H1 (cell line): Measurements from ENCODE around the gene GPS2. TPM values are rescaled to one million over a fixed set of nuclear protein-coding genes. Genes with fewer than 3 reads are reported as not detected.

ENCODE experiments used
- CTCF ChIA-PET: fragments of 300-600 bp; sonication (Branson Sonifier 250); formaldehyde crosslinking; loops from one replicate; lab custom pipeline; 2021; ENCODE audit not compliant: partially characterized antibody; lab: Charles Lee
- POLR2A ChIA-PET: fragments of 300-600 bp; sonication (Branson Sonifier 250); formaldehyde crosslinking; loops from one replicate; lab custom pipeline; 2021; ENCODE audit warnings: inconsistent platforms; ENCODE audit not compliant: partially characterized antibody; lab: Charles Lee
- DNase-seq, 2 experiments: peaks; one replicate each; pipeline versions ENCODE4 v3.0.0 to v3.0.0-alpha.2; 2010 to 2022; ENCODE audit warnings: low spot score in 2 of 2, low read depth in 1 of 2, mixed read lengths in 1 of 2
- FAIRE-seq: peaks from 2 replicates; lab custom pipeline; 2011; peaks lifted over from hg19 to GRCh38; lab: Jason Lieb, UNC
- H2AFZ ChIP-seq: 2 replicates; pipeline ENCODE4 v1.8.1; 2012; ENCODE audit warnings: low read length, inconsistent platforms
- H2AK5ac ChIP-seq: 2 replicates; pipeline ENCODE4 v1.6.1; 2013; ENCODE audit warnings: low read depth, low read length
- H2BK120ac ChIP-seq: replicated peaks from 2 replicates; pipeline ENCODE3; 2013; ENCODE audit warnings: low read depth, low read length, inconsistent platforms
- H2BK12ac ChIP-seq: 2 replicates; pipeline ENCODE4 v1.6.1; 2013; ENCODE audit warnings: low read depth, low read length
- H2BK15ac ChIP-seq: 2 replicates; pipeline ENCODE4 v1.6.1; 2013; ENCODE audit warnings: low read length
- H2BK20ac ChIP-seq: 2 replicates; pipeline ENCODE4 v1.6.1; 2013; ENCODE audit warnings: low read length
- H2BK5ac ChIP-seq: 2 replicates; pipeline ENCODE4 v1.6.1; 2013; ENCODE audit warnings: low read depth, low read length
- H3K14ac ChIP-seq: 2 replicates; pipeline ENCODE4 v1.6.1; 2013; ENCODE audit warnings: inconsistent platforms; ENCODE audit not compliant: insufficient read length
- H3K18ac ChIP-seq: 2 replicates; pipeline ENCODE4 v1.6.1; 2013; ENCODE audit warnings: low read length; ENCODE audit errors: extremely low read depth
- H3K23ac ChIP-seq: 2 replicates; pipeline ENCODE4 v1.6.1; 2013; ENCODE audit warnings: inconsistent platforms; ENCODE audit not compliant: insufficient read length
- H3K23me2 ChIP-seq: 2 replicates; pipeline ENCODE4 v1.6.1; 2013; ENCODE audit warnings: low read depth, low read length
- H3K27ac ChIP-seq: 2 replicates; pipeline ENCODE4 v1.6.1; 2011; ENCODE audit warnings: low read depth, low read length, inconsistent platforms
- H3K27me3 ChIP-seq, 4 experiments: replicated peaks in 1 of 4; 1 replicate in 1 of 4; 2 replicates in 3 of 4; pipeline versions ENCODE4 v1.6.1 to v1.8.1; 2011 to 2013; ENCODE audit warnings: low read length in 3 of 4, mild to moderate bottlenecking in 3 of 4, inconsistent platforms in 2 of 4, mixed read lengths in 2 of 4, moderate library complexity in 1 of 4; ENCODE audit not compliant: control insufficient read depth in 3 of 4, insufficient read depth in 3 of 4; ENCODE audit errors: extremely low read depth in 1 of 4
- H3K36me3 ChIP-seq, 4 experiments: 2 replicates each; pipeline versions ENCODE4 v1.6.1 to v1.8.1; 2011 to 2013; ENCODE audit warnings: mild to moderate bottlenecking in 4 of 4, low read length in 3 of 4, moderate library complexity in 2 of 4, control low read depth in 1 of 4, inconsistent platforms in 1 of 4; ENCODE audit not compliant: insufficient read depth in 4 of 4, control insufficient read depth in 2 of 4
- H3K4ac ChIP-seq: replicated peaks from 2 replicates; pipeline ENCODE3; 2013; ENCODE audit warnings: low read length, low read depth, mixed read lengths, inconsistent platforms; ENCODE audit not compliant: insufficient read length
- H3K4me1 ChIP-seq, 4 experiments: replicated peaks in 1 of 4; 1 replicate in 1 of 4; 2 replicates in 3 of 4; pipeline versions ENCODE4 v1.6.1 to v1.8.1; 2011 to 2013; ENCODE audit warnings: low read length in 3 of 4, inconsistent platforms in 2 of 4, mixed read lengths in 1 of 4; ENCODE audit not compliant: insufficient read depth in 4 of 4, control insufficient read depth in 3 of 4
- H3K4me2 ChIP-seq, 2 experiments: 2 replicates each; pipeline versions ENCODE4 v1.6.1 to v1.8.1; 2011 to 2013; ENCODE audit warnings: low read depth in 2 of 2, low read length in 2 of 2, control low read depth in 1 of 2, inconsistent platforms in 1 of 2, mild to moderate bottlenecking in 1 of 2; ENCODE audit not compliant: insufficient read depth in 1 of 2
- H3K4me3 ChIP-seq, 4 experiments: fragments of 200-600, 300-600 bp in 1 of 4; sonication (generic), shearing (Covaris generic), sonication (Bioruptor Twin) in 1 of 4; 2 replicates each; pipeline versions ENCODE4 v1.5.1 to v1.8.1; 2011 to 2016; ENCODE audit warnings: low read length in 4 of 4, low read depth in 3 of 4, control low read depth in 2 of 4, inconsistent platforms in 2 of 4, mild to moderate bottlenecking in 2 of 4, mixed read lengths in 1 of 4, moderate library complexity in 1 of 4; ENCODE audit not compliant: insufficient read depth in 2 of 4; ENCODE audit errors: extremely low read depth in 1 of 4
- H3K56ac ChIP-seq: replicated peaks from 2 replicates; pipeline ENCODE3; 2013; ENCODE audit warnings: low read depth, mild to moderate bottlenecking, mixed read lengths, low read length, inconsistent platforms; ENCODE audit not compliant: insufficient read length
- H3K79me1 ChIP-seq: 2 replicates; pipeline ENCODE4 v1.6.1; 2013; ENCODE audit warnings: low read depth, low read length, control low read depth
- H3K79me2 ChIP-seq, 2 experiments: 2 replicates each; pipeline versions ENCODE4 v1.6.1 to v1.8.1; 2012 to 2013; ENCODE audit warnings: low read length in 2 of 2, mild to moderate bottlenecking in 2 of 2, inconsistent platforms in 1 of 2; ENCODE audit not compliant: insufficient read depth in 2 of 2, control insufficient read depth in 1 of 2
- H3K9ac ChIP-seq, 4 experiments: replicated peaks in 1 of 4; 1 replicate in 1 of 4; 2 replicates in 3 of 4; pipeline versions ENCODE4 v1.6.1 to v1.8.1; 2011 to 2013; ENCODE audit warnings: low read depth in 3 of 4, low read length in 3 of 4, control low read depth in 2 of 4, mild to moderate bottlenecking in 2 of 4, moderate library complexity in 2 of 4, inconsistent platforms in 1 of 4; ENCODE audit errors: extremely low read depth in 1 of 4
- H3K9me3 ChIP-seq, 2 experiments: 2 replicates each; pipeline versions ENCODE4 v1.6.1 to v1.8.1; 2012 to 2013; ENCODE audit warnings: mild to moderate bottlenecking in 2 of 2, moderate library complexity in 2 of 2, control low read depth in 1 of 2, inconsistent platforms in 1 of 2, low read depth in 1 of 2, low read length in 1 of 2, mixed read lengths in 1 of 2; ENCODE audit not compliant: insufficient read depth in 2 of 2
- H4K20me1 ChIP-seq, 2 experiments: replicated peaks in 1 of 2; 2 replicates each; pipeline versions ENCODE3 to v1.8.1; 2011 to 2013; ENCODE audit warnings: inconsistent platforms in 2 of 2, low read length in 2 of 2, mild to moderate bottlenecking in 1 of 2; ENCODE audit not compliant: insufficient read depth in 2 of 2, control insufficient read depth in 1 of 2
- H4K5ac ChIP-seq: 2 replicates; pipeline ENCODE4 v1.6.1; 2013; ENCODE audit warnings: low read length, low read depth, mixed read lengths, inconsistent platforms; ENCODE audit not compliant: insufficient read length
- H4K8ac ChIP-seq: 2 replicates; pipeline ENCODE4 v1.8.0; 2013; ENCODE audit warnings: mild to moderate bottlenecking, moderate library complexity, low read length, inconsistent platforms; ENCODE audit not compliant: insufficient read depth; ENCODE audit errors: extremely low read depth
- H4K91ac ChIP-seq: replicated peaks from 2 replicates; pipeline ENCODE3; 2013; ENCODE audit warnings: low read length, mixed read lengths, inconsistent platforms; ENCODE audit not compliant: insufficient read length
- BRCA1 ChIP-seq: IDR thresholded peaks from 2 replicates; pipeline ENCODE4 v1.6.1; 2012; ENCODE audit warnings: low read depth, low read length, improper control_type of control experiment
- CREB1 ChIP-seq: IDR thresholded peaks from 2 replicates; pipeline ENCODE4 v1.6.1; 2012; ENCODE audit warnings: inconsistent platforms
- GABPA ChIP-seq: IDR thresholded peaks from 2 replicates; pipeline ENCODE4 v1.6.1; 2011; ENCODE audit warnings: mild to moderate bottlenecking, low read length, moderate library complexity, borderline replicate concordance; ENCODE audit not compliant: insufficient read depth
- WGBS, 2 experiments: shearing (Covaris generic) in 1 of 2; methylation state at CpG; one replicate each; pipeline versions ENCODE4 v1.1.6 to v1.1.7; 2013 to 2015; ENCODE audit warnings: low lambda C conversion rate in 2 of 2, mixed read lengths in 2 of 2, inconsistent platforms in 1 of 2, low coverage in 1 of 2, missing lambda C conversion rate in 1 of 2; ENCODE audit not compliant: insufficient replicate concordance in 2 of 2, insufficient coverage in 1 of 2, insufficient read length in 1 of 2; ENCODE audit errors: extremely low coverage in 1 of 2, missing lambda C conversion rate in 1 of 2; 5-methylcytosine and 5-hydroxymethylcytosine counted together
- long read RNA-seq, 2 experiments: library from RNA in 1 of 2; library from capped mRNA in 1 of 2; stranded (forward); transcript quantifications; one replicate each; pipeline ENCODE4 v2.0.0, GENCODE V29; 2021; ENCODE audit warnings: inconsistent platforms in 1 of 2
- polyA minus RNA-seq, 3 experiments: library from RNA; depleted of rRNA, polyadenylated mRNA; stranded (reverse); fragments of >200 nt; gene quantifications; 1 replicate in 2 of 3; 2 replicates in 1 of 3; pipeline ENCODE4 v1.2.3, GENCODE V29; 2011
- polyA plus RNA-seq, 7 experiments: library from polyadenylated mRNA; depleted of rRNA in 3 of 7; stranded (reverse) in 5 of 7; unstranded in 2 of 7; fragments of >200 nt in 5 of 7; fragments of 200-250 nt in 2 of 7; gene quantifications; 1 replicate in 5 of 7; 2 replicates in 1 of 7; 4 replicates in 1 of 7; pipeline versions ENCODE4 v1.2.1 to v1.2.3, GENCODE V29; 2011 to 2013; ENCODE audit warnings: missing spikeins in 2 of 7, mixed read lengths in 2 of 7
- total RNA-seq: library from RNA; stranded (reverse); fragmentation: NEBNext Ultra II Directional; extraction: Animal tissue kit (Norgen Biotek cat#: 25700); gene quantifications from 2 replicates; pipeline ENCODE4 v1.2.1, GENCODE V29; 2021
- TF ChIP-seq, protein P1 (sequence below): IDR thresholded peaks from 2 replicates; pipeline ENCODE4 v1.6.1; 2011; ENCODE audit warnings: low read depth, mild to moderate bottlenecking, low read length; ENCODE audit not compliant: insufficient read depth

Gene GPS2, protein sequence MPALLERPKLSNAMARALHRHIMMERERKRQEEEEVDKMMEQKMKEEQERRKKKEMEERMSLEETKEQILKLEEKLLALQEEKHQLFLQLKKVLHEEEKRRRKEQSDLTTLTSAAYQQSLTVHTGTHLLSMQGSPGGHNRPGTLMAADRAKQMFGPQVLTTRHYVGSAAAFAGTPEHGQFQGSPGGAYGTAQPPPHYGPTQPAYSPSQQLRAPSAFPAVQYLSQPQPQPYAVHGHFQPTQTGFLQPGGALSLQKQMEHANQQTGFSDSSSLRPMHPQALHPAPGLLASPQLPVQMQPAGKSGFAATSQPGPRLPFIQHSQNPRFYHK
- 67.0 and 74.8 TPM in 2 replicates for total RNA-seq
- 152 and 203 TPM in 2 replicates for polyA plus RNA-seq (2011; rRNA removed)
- polyA plus RNA-seq (2011; cell fraction: cytosol; rRNA removed), result 79.1 TPM
- 153 TPM for polyA plus RNA-seq (2011; cell fraction: nucleus; rRNA removed)
- 73.9 to 93.2 TPM (median 88.0 TPM) in 4 replicates for polyA plus RNA-seq (2012, experiment 1 of 2)
- 103 TPM for polyA plus RNA-seq (2012, experiment 2 of 2)
- 63.1 TPM for polyA plus RNA-seq (2013, experiment 1 of 2)
- 58.9 TPM for polyA plus RNA-seq (2013, experiment 2 of 2)
- polyA minus RNA-seq (2011; rRNA and poly(A)+ RNA removed), result 43.0 and 79.6 TPM in 2 replicates
- polyA minus RNA-seq (2011; cell fraction: cytosol; rRNA and poly(A)+ RNA removed), result 44.0 TPM
- polyA minus RNA-seq (2011; cell fraction: nucleus; rRNA and poly(A)+ RNA removed), result 47.7 TPM
- long read RNA-seq, experiment 1, transcript GPS2-202 (10 exons, 1,371 nt), result major isoform, 44 of 78 reads
- long read RNA-seq, experiment 1, transcript GPS2-201 (11 exons, 1,379 nt), result minor isoform, 7 of 78 reads
- long read RNA-seq, experiment 1, partial matches to known transcripts, result 10 of 78 reads
- long read RNA-seq, experiment 1, other reads (novel, unspliced or antisense), result 17 of 78 reads
- long read RNA-seq, experiment 2, transcript GPS2-202 (10 exons, 1,371 nt), result minor isoform, 8 of 32 reads
- long read RNA-seq, experiment 2, transcript GPS2-201 (11 exons, 1,379 nt), result major isoform, 17 of 32 reads
- long read RNA-seq, experiment 2, partial matches to known transcripts, result 0 of 32 reads
- long read RNA-seq, experiment 2, other reads (novel, unspliced or antisense), result 6 of 32 reads

DNA sequence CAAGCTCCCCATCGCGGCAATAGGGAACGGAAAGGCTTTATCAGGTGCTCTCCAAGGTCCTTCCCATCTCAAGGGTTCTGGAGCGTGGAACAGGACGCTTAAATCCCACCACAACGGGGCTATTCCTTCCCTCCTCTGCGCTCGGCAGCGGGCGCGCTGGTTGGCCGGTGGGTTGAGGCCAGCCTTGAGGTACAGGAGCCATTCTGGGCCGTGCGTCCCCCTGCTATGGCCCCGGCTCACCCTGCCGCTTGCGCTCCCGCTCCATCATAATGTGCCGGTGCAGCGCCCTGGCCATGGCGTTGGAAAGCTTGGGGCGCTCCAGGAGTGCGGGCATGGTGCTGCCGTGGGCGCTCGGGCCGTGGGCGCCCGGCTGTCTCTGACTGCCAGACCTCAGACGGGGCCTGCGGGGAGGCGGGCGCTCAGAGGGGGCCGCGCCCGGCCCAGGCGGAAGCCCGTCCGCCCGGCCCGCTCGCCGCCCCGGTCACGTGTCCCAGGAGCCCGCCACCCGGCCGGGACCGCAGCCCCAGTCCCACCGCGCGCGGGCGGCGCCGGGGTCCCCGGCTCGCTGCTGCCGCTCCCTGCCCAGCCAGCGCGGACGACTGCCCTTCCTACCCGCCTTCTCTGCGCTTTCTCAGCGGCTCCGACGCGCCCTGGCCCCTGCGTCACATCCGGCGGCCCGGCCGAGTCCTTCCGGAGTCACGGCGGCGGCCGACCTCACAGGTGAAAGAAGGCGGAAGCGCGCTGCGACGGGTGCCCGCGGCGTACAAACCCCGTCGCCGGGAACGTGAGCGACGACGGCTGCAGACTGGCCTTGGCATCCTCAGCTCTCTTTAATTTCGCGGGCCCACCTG lies at the start of gene GPS2:
GPS2 (minus strand) TSS at position 642 of the 851 bp plus-strand sequence; CDS start at position 334, 308 bp downstream.
- Histone ChIP-seq H3K27ac (peak within 1 kb of the TSS; percentile 61; the same call in 1 of the 2 replicates), H3K14ac (no peak within 1 kb of the TSS), H3K23me2 (no peaks in the 10 kb centered on the region; the same call in 1 of the 2 replicates), H2BK20ac (no peak within 1 kb of the TSS), H3K4me1 (peaks cover 0 to 7% (median 4%) of the 10 kb centered on the region in 4 experiments; a peak in 4 of 7 replicates), H3K27me3 (no peaks in the 10 kb centered on the region), H3K36me3 (peaks cover 27 to 60% (median 41%) of the 10 kb centered on the region in 4 experiments), H3K9me3 (no peaks in the 10 kb centered on the region), H3K4me2 (peak within 1 kb of the TSS; percentile 67 to 91), H3K18ac (no peak within 1 kb of the TSS; the same call in none of the 2 replicates), H3K23ac (no peak within 1 kb of the TSS), H4K91ac (peak within 1 kb of the TSS; percentile 23), H3K4ac (peak within 1 kb of the TSS; percentile 83), H3K9ac (peak within 1 kb of the TSS; percentile 39 to 89 (median 68)), H4K8ac (peak within 1 kb of the TSS; percentile 97; the same call in 1 of the 2 replicates), H3K79me1 (peaks cover 8% of the 10 kb centered on the region; the same call in 1 of the 2 replicates), H2BK12ac (no peak within 1 kb of the TSS), H2BK120ac (no peak within 1 kb of the TSS), H3K4me3 (peak within 1 kb of the TSS; percentile 55 to 95 (median 70)), H3K79me2 (peaks cover 0 to 23% of the 10 kb centered on the region in 2 experiments; a peak in 3 of 4 replicates), H2BK15ac (no peak within 1 kb of the TSS), H4K20me1 (peaks cover 16 to 20% of the 10 kb centered on the region in 2 experiments), H2BK5ac (peak within 1 kb of the TSS; percentile 60; the same call in 1 of the 2 replicates), H2AFZ (no peak within 1 kb of the TSS), H3K56ac (peak within 1 kb of the TSS; percentile 40), H4K5ac (peak within 1 kb of the TSS; percentile 51), H2AK5ac (no peak within 1 kb of the TSS)
- FAIRE-seq (peak; percentile 45), DNase-seq (peak in 1 of 2 experiments; percentile 96)
- WGBS, 2 experiments, result 1% methylated on average over 50 of the region's 95 CpGs; no CpG with 5 or more reads in 1 of the 2 experiments
- CTCF ChIA-PET, result interaction anchor here (0.6 to 3.3 kb wide), 15 partner anchors 10 to 300 kb away, joined by 3 to 17 read pairs (median 5); partner anchors contain the start of genes ACAP1, NEURL4 and SLC2A4
- POLR2A ChIA-PET, result interaction anchor here (0.6 to 11.3 kb wide), 37 partner anchors 9 to 858 kb away, joined by 3 to 223 read pairs (median 6); partner anchors contain the start of genes ACADVL, ACAP1, CD68 and CLDN7
- TF ChIP-seq BRCA1 (no peak), CREB1 (peak; percentile 93), GABPA (peak; percentile 98)
- TF ChIP-seq, protein P1, sequence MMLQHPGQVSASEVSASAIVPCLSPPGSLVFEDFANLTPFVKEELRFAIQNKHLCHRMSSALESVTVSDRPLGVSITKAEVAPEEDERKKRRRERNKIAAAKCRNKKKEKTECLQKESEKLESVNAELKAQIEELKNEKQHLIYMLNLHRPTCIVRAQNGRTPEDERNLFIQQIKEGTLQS, result no peak
